Measurements from ENCODE around the gene SRSF9. TPM values are rescaled to one million over a fixed set of nuclear protein-coding genes. Genes with fewer than 3 reads are reported as not detected.

Gene SRSF9
- total RNA-seq, 1 experiment from 2014 or later: 302 TPM

GRCh38 chr12:120500581-120500980 is 31.0 kb upstream of the SRSF9 start:
- Histone ChIP-seq H3K18ac (ENCODE audit: insufficient read length, low read depth, low read length) (no peak overlapping the region), H4K8ac (replicated peaks; ENCODE audit: insufficient read length, low read depth, low read length) (no peak overlapping the region), H2BK12ac (ENCODE audit: insufficient read length, low read depth, low read length) (no peak overlapping the region), H3K27me3 (ENCODE audit: insufficient read depth, low read length) (no peaks in the 10 kb centered on the region), H3K79me1 (ENCODE audit: insufficient read depth, low read depth, low read length, poor library complexity, severe bottlenecking) (peaks cover 3% of the 10 kb centered on the region), H2AK5ac (ENCODE audit: insufficient read length, low read length) (no peak overlapping the region), H3K4me1 (ENCODE audit: insufficient read depth, low read length) (peaks cover 4% of the 10 kb centered on the region), H3K9me3 (ENCODE audit: control insufficient read depth, low read depth, low read length) (no peaks in the 10 kb centered on the region), H2BK5ac (ENCODE audit: insufficient read length, low read length) (no peak overlapping the region), H4K20me1 (ENCODE audit: control insufficient read depth, insufficient read depth, insufficient read length) (no peaks in the 10 kb centered on the region), H2AFZ (ENCODE audit: low read length) (no peak overlapping the region), H4K91ac (ENCODE audit: insufficient read length, low read depth, low read length) (no peak overlapping the region), H4K5ac (ENCODE audit: insufficient read length, low read depth, low read length) (no peak overlapping the region), H3K14ac (ENCODE audit: insufficient read depth, low read length) (no peak overlapping the region), H2BK15ac (ENCODE audit: low read depth, low read length) (no peak overlapping the region), H3T11ph (ENCODE audit: low read length) (no peak overlapping the region), H2BK120ac (ENCODE audit: low read depth, low read length, poor library complexity, severe bottlenecking) (no peak overlapping the region), H3K56ac (ENCODE audit: insufficient read length, low read depth, low read length) (no peak overlapping the region), H3K23me2 (ENCODE audit: insufficient read length, low read depth, low read length, poor library complexity, severe bottlenecking) (peaks cover 7% of the 10 kb centered on the region), H3K4ac (ENCODE audit: low read depth, low read length) (no peak overlapping the region), H3K9ac (ENCODE audit: extremely low read depth, insufficient read length, low read length) (no peak overlapping the region), H3K4me2 (ENCODE audit: insufficient read depth, insufficient read length, low read length) (no peak overlapping the region), H3K27ac (ENCODE audit: insufficient read length, low read depth, low read length) (no peak overlapping the region), H3K23ac (ENCODE audit: insufficient read length, low read depth, low read length) (no peak overlapping the region), H3K79me2 (ENCODE audit: insufficient read depth, low read length) (peaks cover 10% of the 10 kb centered on the region; the same call in 1 of the 2 replicates), H2BK20ac (ENCODE audit: low read depth, low read length, poor library complexity, severe bottlenecking) (no peak overlapping the region)
- no peak for DNase-seq
- no peaks in the 10 kb centered on the region for H3K27me3 Mint-ChIP-seq (ENCODE audit: low read depth)
- peaks cover 30 to 34% of the 10 kb centered on the region in 2 experiments for H3K4me1 Mint-ChIP-seq
- H3K27ac Mint-ChIP-seq: peak overlapping the region in 1 of 3 experiments; percentile 39; a peak in 1 of 7 replicates
- no peak overlapping the region for H3K4me3 Mint-ChIP-seq
- H3K36me3 Mint-ChIP-seq (ENCODE audit: insufficient read depth in 1 of 3, low read depth in 3 of 3): peaks cover 24 to 65% (median 50%) of the 10 kb centered on the region in 3 experiments; a peak in 6 of 7 replicates
- no peak for TF ChIP-seq CTCF (conservative IDR thresholded peaks at IDR 0.05)
- no peaks in the 10 kb centered on the region for H3K9me3 Mint-ChIP-seq
- WGBS (ENCODE audit: extremely low coverage, insufficient read length, low lambda C conversion rate): no CpG with 5 or more reads among the region's 1 CpG

Data from H9 (cell line).